MM.1S (cell line): Measurements from ENCODE around the gene PAN3.

Experiments used
- DNase-seq: peaks from one replicate; pipeline ENCODE4 v3.0.0-alpha.2; 2015
- H2AFZ ChIP-seq: fragments of 300-600 bp; sonication (generic); 2 replicates; pipeline ENCODE4 v1.6.0; 2016; ENCODE audit warnings: antibody characterized with exemption, low read length
- H3F3A ChIP-seq: fragments of 300-600 bp; sonication (generic); 2 replicates; pipeline ENCODE4 v1.6.1; 2016; ENCODE audit warnings: mild to moderate bottlenecking, antibody characterized with exemption, low read length, moderate library complexity, mixed read lengths; ENCODE audit not compliant: insufficient read depth
- H3K27ac ChIP-seq: fragments of 300-600 bp; sonication (generic); 2 replicates; pipeline ENCODE4 v1.5.1; 2016; ENCODE audit warnings: mild to moderate bottlenecking, low read length
- H3K27me3 ChIP-seq: fragments of 300-600 bp; sonication (generic); replicated peaks from 2 replicates; pipeline ENCODE4 v1.6.0; 2016; ENCODE audit warnings: low read length; ENCODE audit not compliant: insufficient read depth
- H3K36me3 ChIP-seq: fragments of 300-600 bp; sonication (generic); replicated peaks from 2 replicates; pipeline ENCODE4 v1.6.1; 2016; ENCODE audit warnings: mild to moderate bottlenecking, low read length, mixed read lengths; ENCODE audit not compliant: insufficient read depth
- H3K4me1 ChIP-seq: fragments of 300-600 bp; sonication (generic); 2 replicates; pipeline ENCODE4 v1.6.1; 2016; ENCODE audit warnings: low read length, mixed read lengths
- H3K4me2 ChIP-seq: fragments of 300-600 bp; sonication (generic); 2 replicates; pipeline ENCODE4 v1.6.0; 2016; ENCODE audit warnings: low read depth, low read length
- H3K4me3 ChIP-seq: fragments of 300-600 bp; sonication (generic); 2 replicates; pipeline ENCODE4 v1.5.1; 2016; ENCODE audit warnings: low read length, mixed read lengths
- H3K79me2 ChIP-seq: fragments of 300-600 bp; sonication (generic); 2 replicates; pipeline ENCODE4 v1.6.1; 2016; ENCODE audit warnings: mixed run types, low read length, mixed read lengths
- H3K9ac ChIP-seq: fragments of 300-600 bp; sonication (generic); 2 replicates; pipeline ENCODE4 v1.6.1; 2016; ENCODE audit warnings: low read length, mixed read lengths
- H3K9me2 ChIP-seq: fragments of 300-600 bp; sonication (generic); replicated peaks from 2 replicates; pipeline ENCODE4 v1.6.1; 2016; ENCODE audit warnings: mild to moderate bottlenecking, low read length, mixed read lengths; ENCODE audit not compliant: insufficient read depth
- H3K9me3 ChIP-seq: fragments of 300-600 bp; sonication (generic); replicated peaks from 2 replicates; pipeline ENCODE4 v1.6.1; 2016; ENCODE audit warnings: mild to moderate bottlenecking, low read length, mixed read lengths; ENCODE audit not compliant: insufficient read depth
- H4K20me1 ChIP-seq: fragments of 300-600 bp; sonication (generic); 2 replicates; pipeline ENCODE4 v1.6.1; 2016; ENCODE audit warnings: mild to moderate bottlenecking, low read length, moderate library complexity, mixed read lengths; ENCODE audit not compliant: insufficient read depth
- EZH2 ChIP-seq: fragments of 300-600 bp; sonication (generic); optimal IDR thresholded peaks from 2 replicates; pipeline ENCODE3; 2017; ENCODE audit warnings: low read depth, mild to moderate bottlenecking, antibody characterized with exemption, low read length, mixed read lengths
- EZH2phosphoT487 ChIP-seq: fragments of 300-600 bp; sonication (generic); IDR thresholded peaks from 2 replicates; pipeline ENCODE4 v1.6.1; 2018; ENCODE audit warnings: antibody characterized with exemption, low read length
- TF ChIP-seq, protein P1 (sequence below): fragments of 300-600 bp; sonication (generic); IDR thresholded peaks from 2 replicates; pipeline ENCODE4 v1.5.1; 2016; ENCODE audit warnings: antibody characterized with exemption, low read length, mixed read lengths

The PAN3 gene

DNA sequence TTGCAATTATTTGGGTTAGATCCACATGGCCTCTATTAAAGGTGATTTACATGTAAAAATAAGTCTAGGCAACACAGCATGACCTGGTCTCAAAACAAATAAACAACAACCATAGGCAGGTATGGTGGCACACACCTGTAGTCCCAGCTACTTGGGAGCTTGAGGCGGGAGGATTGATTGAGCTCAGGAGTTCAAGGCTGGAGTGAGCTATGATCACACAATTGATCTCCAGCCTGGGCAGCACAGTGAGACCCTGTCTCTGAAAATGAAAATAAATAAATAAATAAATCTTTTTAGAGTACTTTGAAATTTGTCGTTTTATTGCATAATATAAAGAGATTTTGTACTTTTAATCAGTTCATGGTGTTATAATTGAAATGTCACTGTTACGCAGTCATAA, 93.3 kb downstream of the PAN3 start:
- no peaks in the 10 kb centered on the region for H3F3A ChIP-seq
- H3K4me3 ChIP-seq, result no peak overlapping the region
- H3K27me3 ChIP-seq, result no peaks in the 10 kb centered on the region
- no peaks in the 10 kb centered on the region for H3K36me3 ChIP-seq
- H4K20me1 ChIP-seq, result no peaks in the 10 kb centered on the region
- no peak overlapping the region for H3K9ac ChIP-seq
- H3K4me2 ChIP-seq, result no peak overlapping the region
- H3K4me1 ChIP-seq, result no peaks in the 10 kb centered on the region
- DNase-seq, result no peak
- TF ChIP-seq EZH2 (no peak), EZH2phosphoT487 (no peak)
- TF ChIP-seq, protein P1, sequence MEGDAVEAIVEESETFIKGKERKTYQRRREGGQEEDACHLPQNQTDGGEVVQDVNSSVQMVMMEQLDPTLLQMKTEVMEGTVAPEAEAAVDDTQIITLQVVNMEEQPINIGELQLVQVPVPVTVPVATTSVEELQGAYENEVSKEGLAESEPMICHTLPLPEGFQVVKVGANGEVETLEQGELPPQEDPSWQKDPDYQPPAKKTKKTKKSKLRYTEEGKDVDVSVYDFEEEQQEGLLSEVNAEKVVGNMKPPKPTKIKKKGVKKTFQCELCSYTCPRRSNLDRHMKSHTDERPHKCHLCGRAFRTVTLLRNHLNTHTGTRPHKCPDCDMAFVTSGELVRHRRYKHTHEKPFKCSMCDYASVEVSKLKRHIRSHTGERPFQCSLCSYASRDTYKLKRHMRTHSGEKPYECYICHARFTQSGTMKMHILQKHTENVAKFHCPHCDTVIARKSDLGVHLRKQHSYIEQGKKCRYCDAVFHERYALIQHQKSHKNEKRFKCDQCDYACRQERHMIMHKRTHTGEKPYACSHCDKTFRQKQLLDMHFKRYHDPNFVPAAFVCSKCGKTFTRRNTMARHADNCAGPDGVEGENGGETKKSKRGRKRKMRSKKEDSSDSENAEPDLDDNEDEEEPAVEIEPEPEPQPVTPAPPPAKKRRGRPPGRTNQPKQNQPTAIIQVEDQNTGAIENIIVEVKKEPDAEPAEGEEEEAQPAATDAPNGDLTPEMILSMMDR, result no peak
- no peaks in the 10 kb centered on the region for H3K79me2 ChIP-seq
- no peaks in the 10 kb centered on the region for H3K9me3 ChIP-seq
- no peaks in the 10 kb centered on the region for H3K9me2 ChIP-seq
- no peak overlapping the region for H3K27ac ChIP-seq
- H2AFZ ChIP-seq, result no peak overlapping the region

DNA sequence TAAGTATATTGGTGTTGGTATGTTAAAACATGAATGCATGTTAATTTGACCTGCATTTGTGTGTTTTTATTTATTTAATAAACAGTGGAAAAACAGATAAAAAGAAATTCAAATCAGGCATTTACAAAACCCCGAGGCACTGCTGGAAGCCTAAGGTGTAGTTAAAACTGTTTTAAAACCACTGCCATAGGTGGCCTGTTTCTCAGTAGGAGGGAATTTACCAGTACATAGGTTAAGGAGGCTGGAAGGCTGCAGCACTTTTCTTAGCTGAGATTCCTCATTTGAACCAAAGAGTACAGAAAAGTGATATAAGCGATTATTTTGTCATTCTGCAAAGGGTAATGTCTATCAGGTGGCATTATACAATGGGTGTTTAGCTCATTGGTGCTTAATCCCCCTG, 99.6 kb downstream of the PAN3 start:
- TF ChIP-seq EZH2phosphoT487 (no peak), EZH2 (no peak)
- TF ChIP-seq, protein P1, result no peak
- no peak overlapping the region for H3K27ac ChIP-seq
- H3K9ac ChIP-seq, result no peak overlapping the region
- H3K4me3 ChIP-seq, result no peak overlapping the region
- H3K36me3 ChIP-seq, result no peaks in the 10 kb centered on the region
- no peaks in the 10 kb centered on the region for H3K27me3 ChIP-seq
- no peak for DNase-seq
- H3F3A ChIP-seq, result no peaks in the 10 kb centered on the region
- H4K20me1 ChIP-seq, result no peaks in the 10 kb centered on the region
- H2AFZ ChIP-seq, result no peak overlapping the region
- H3K79me2 ChIP-seq, result no peaks in the 10 kb centered on the region
- H3K9me2 ChIP-seq, result no peaks in the 10 kb centered on the region
- H3K9me3 ChIP-seq, result no peaks in the 10 kb centered on the region
- H3K4me2 ChIP-seq, result no peak overlapping the region
- H3K4me1 ChIP-seq, result no peaks in the 10 kb centered on the region

DNA sequence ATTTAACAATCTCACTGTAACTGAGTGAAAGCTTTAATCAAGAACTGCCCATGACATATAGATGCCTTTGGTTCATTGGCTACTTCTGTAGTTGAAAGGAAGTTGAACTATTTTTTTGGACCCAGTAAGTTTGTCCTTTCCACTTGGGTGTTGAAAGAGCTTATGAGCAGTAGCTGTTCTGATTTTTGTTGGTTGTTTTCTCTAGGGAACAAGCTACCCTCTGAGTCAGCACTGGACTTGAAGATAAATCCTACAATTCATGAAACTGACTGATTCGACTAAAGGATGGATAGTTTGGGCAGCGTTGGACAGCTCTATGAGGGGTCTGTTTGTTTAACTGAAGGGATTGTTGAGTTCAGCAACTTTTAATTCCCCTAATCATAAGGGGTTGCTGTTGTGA, 101.0 kb downstream of the PAN3 start:
- Histone ChIP-seq H3K4me2 (no peak overlapping the region), H2AFZ (no peak overlapping the region), H3K4me3 (no peak overlapping the region), H3K79me2 (no peaks in the 10 kb centered on the region), H4K20me1 (no peaks in the 10 kb centered on the region), H3K4me1 (no peaks in the 10 kb centered on the region), H3K9me2 (no peaks in the 10 kb centered on the region), H3K9ac (no peak overlapping the region), H3K36me3 (no peaks in the 10 kb centered on the region), H3F3A (no peaks in the 10 kb centered on the region), H3K27me3 (no peaks in the 10 kb centered on the region), H3K27ac (no peak overlapping the region), H3K9me3 (no peaks in the 10 kb centered on the region)
- no peak for TF ChIP-seq EZH2phosphoT487
- TF ChIP-seq, protein P1, result no peak
- TF ChIP-seq EZH2, result no peak
- no peak for DNase-seq
